HepG2 (cell line): Measurements from ENCODE around the gene ETS1. TPM values are rescaled to one million over a fixed set of nuclear protein-coding genes. Genes with fewer than 3 reads are reported as not detected.

Experiments used
- ATAC-seq: fragments of 200-7000 bp; cut with Tn5 transposase; 3 replicates; pipeline ENCODE4 v1.9.1; 2020; ENCODE audit warnings: mild to moderate bottlenecking, moderate library complexity
- BruUV-seq: library from RNA; stranded (reverse); fragments of 400-500 nt; replicated peaks from 2 replicates; lab custom pipeline; 2021; lab: Mats Ljungman, UMichigan
- CTCF ChIA-PET: fragments of 300-600 bp; formaldehyde crosslinking; extraction: SDS; loops from one replicate; lab custom pipeline; 2021; ENCODE audit warnings: low total read pairs, inconsistent platforms, low intra/inter-chr PET ratio; lab: Yijun Ruan, JAX
- POLR2A ChIA-PET: fragments of 350-600 bp; sonication (Branson Sonifier 250); formaldehyde crosslinking; loops from one replicate; lab custom pipeline; 2020; ENCODE audit warnings: antibody characterized with exemption, inconsistent platforms; lab: Yijun Ruan, JAX
- DNase-seq: peaks from one replicate; pipeline ENCODE4 v3.0.0-alpha.2; 2015; ENCODE audit warnings: low spot score
- FAIRE-seq: peaks from 3 replicates; lab custom pipeline; 2011; peaks lifted over from hg19 to GRCh38; lab: Jason Lieb, UNC
- H2AFZ ChIP-seq: one replicate; pipeline ENCODE4 v1.6.1; 2011; ENCODE audit warnings: low read length, inconsistent platforms
- H3K27ac ChIP-seq: fragments of 300-600 bp; 3 replicates; pipeline ENCODE4 v1.8.0; 2011; ENCODE audit warnings: mixed run types, mild to moderate bottlenecking, mixed read lengths, low read length, inconsistent platforms; ENCODE audit not compliant: insufficient read depth; ENCODE audit errors: extremely low read length
- H3K27me3 ChIP-seq, 2 experiments: fragments of 200-600 bp in 1 of 2; 2 replicates in 1 of 2; 3 replicates in 1 of 2; pipeline versions ENCODE4 v1.6.0 to v1.8.0; 2011; ENCODE audit warnings: low read length in 2 of 2, mild to moderate bottlenecking in 2 of 2, moderate library complexity in 2 of 2, inconsistent platforms in 1 of 2; ENCODE audit not compliant: insufficient read depth in 2 of 2, control insufficient read depth in 1 of 2
- H3K36me3 ChIP-seq, 2 experiments: fragments of 200-600 bp in 1 of 2; replicated peaks in 1 of 2; 2 replicates in 1 of 2; 3 replicates in 1 of 2; pipeline versions ENCODE4 v1.5.1 to v1.8.0; 2011; ENCODE audit warnings: low read length in 2 of 2, inconsistent platforms in 1 of 2; ENCODE audit not compliant: insufficient read depth in 2 of 2, control insufficient read depth in 1 of 2
- H3K4me1 ChIP-seq: 2 replicates; pipeline ENCODE4 v1.5.1; 2012; ENCODE audit warnings: low read length, inconsistent platforms; ENCODE audit not compliant: insufficient read depth
- H3K4me2 ChIP-seq: 2 replicates; pipeline ENCODE4 v1.6.0; 2011; ENCODE audit warnings: low read depth, low read length, inconsistent platforms
- H3K4me3 ChIP-seq, 3 experiments: fragments of 200-600 bp in 1 of 3; sonication (generic), shearing (Covaris generic) in 1 of 3; replicated peaks in 1 of 3; 2 replicates each; pipeline ENCODE4 v1.5.1; 2011 to 2016; ENCODE audit warnings: low read length in 3 of 3, inconsistent platforms in 2 of 3, low read depth in 2 of 3, mild to moderate bottlenecking in 2 of 3, control low read depth in 1 of 3, mixed read lengths in 1 of 3; ENCODE audit not compliant: insufficient read depth in 1 of 3
- H3K79me2 ChIP-seq: one replicate; pipeline ENCODE4 v1.6.1; 2011; ENCODE audit warnings: low read length, inconsistent platforms; ENCODE audit not compliant: insufficient read depth
- H3K9ac ChIP-seq: 2 replicates; pipeline ENCODE4 v1.6.0; 2011; ENCODE audit warnings: mild to moderate bottlenecking, low read depth, low read length, inconsistent platforms; ENCODE audit not compliant: insufficient read depth
- H3K9me3 ChIP-seq: 2 replicates; pipeline ENCODE4 v1.5.1; 2012; ENCODE audit warnings: mild to moderate bottlenecking, low read length
- H4K20me1 ChIP-seq: 2 replicates; pipeline ENCODE4 v1.6.0; 2011; ENCODE audit warnings: inconsistent platforms, mild to moderate bottlenecking, low read length, moderate library complexity; ENCODE audit not compliant: insufficient read depth
- CEBPB ChIP-seq: IDR thresholded peaks from 2 replicates; pipeline ENCODE4 v1.6.1; 2011; ENCODE audit warnings: low read depth, low read length, improper control_type of control experiment, borderline replicate concordance
- CEBPZ ChIP-seq: IDR thresholded peaks from 2 replicates; pipeline ENCODE4 v1.6.1; 2012; ENCODE audit warnings: low read length, improper control_type of control experiment
- CREB1 ChIP-seq, 2 experiments: fragments of 450-650 bp in 1 of 2; IDR thresholded peaks; 2 replicates each; pipeline ENCODE4 v1.6.1; 2016 to 2017; ENCODE audit warnings: control low read depth in 1 of 2, mild to moderate bottlenecking in 1 of 2, missing compliant biosample characterization in 1 of 2, missing genetic modification characterization in 1 of 2
- CREBL2 ChIP-seq: sonication (generic); formaldehyde crosslinking; IDR thresholded peaks from 2 replicates; pipeline ENCODE4 v1.8.1; 2023; ENCODE audit warnings: missing genetic modification reagents, mild to moderate bottlenecking, borderline replicate concordance
- HOXA3 ChIP-seq: sonication (generic); formaldehyde crosslinking; IDR thresholded peaks from 2 replicates; pipeline ENCODE4 v1.5.0; 2020; ENCODE audit warnings: missing genetic modification reagents
- MLX ChIP-seq: IDR thresholded peaks from 2 replicates; pipeline ENCODE4 v1.6.1; 2016
- NONO ChIP-seq, 2 experiments: fragments of 450-650 bp in 1 of 2; sonication (generic) in 1 of 2; formaldehyde crosslinking in 1 of 2; IDR thresholded peaks in 1 of 2; conservative IDR thresholded peaks in 1 of 2; 2 replicates each; pipeline versions ENCODE4 v1.6.1 to v1.8.0; 2017 to 2022; ENCODE audit warnings: mild to moderate bottlenecking in 1 of 2, missing genetic modification reagents in 1 of 2, moderate library complexity in 1 of 2
- NR1H2 ChIP-seq: sonication (generic); formaldehyde crosslinking; IDR thresholded peaks from 2 replicates; pipeline ENCODE4 v1.8.1; 2022; ENCODE audit warnings: low read depth, missing genetic modification reagents, borderline replicate concordance
- TBL1XR1 ChIP-seq: fragments of 150-350 bp; IDR thresholded peaks from 2 replicates; pipeline ENCODE4 v1.6.1; 2014; ENCODE audit warnings: borderline replicate concordance, low read length; ENCODE audit not compliant: partially characterized antibody
- XBP1 ChIP-seq: sonication (generic); formaldehyde crosslinking; IDR thresholded peaks from 2 replicates; pipeline ENCODE4 v1.5.0; 2020; ENCODE audit warnings: missing genetic modification reagents
- ZBTB1 ChIP-seq: sonication (generic); formaldehyde crosslinking; IDR thresholded peaks from 2 replicates; pipeline ENCODE4 v1.4.0; 2020; ENCODE audit warnings: missing genetic modification reagents, borderline replicate concordance
- ZSCAN9 ChIP-seq: IDR thresholded peaks from 2 replicates; pipeline ENCODE4 v1.6.1; 2016; ENCODE audit warnings: borderline replicate concordance
- WGBS: methylation state at CpG from one replicate; pipeline ENCODE4 v1.1.6; 2017; ENCODE audit warnings: low lambda C conversion rate; 5-methylcytosine and 5-hydroxymethylcytosine counted together
- in situ Hi-C: cut with HindIII; loops from 2 replicates; pipeline ENCODE4 v1.10.0; 2017; ENCODE audit warnings: low pct_unique_long_range_greater_than_20kb; ENCODE audit not compliant: extremely low pct_ligation_motif_present
- intact Hi-C: fragments of 100-400 bp; cut with micrococcal nuclease; formaldehyde crosslinking; loops from one replicate; pipeline ENCODE4 v1.10.0; 2022; ENCODE audit not compliant: unreplicated experiment
- polyA plus RNA-seq, 8 experiments: library from polyadenylated mRNA; depleted of rRNA in 3 of 8; stranded (reverse) in 7 of 8; unstranded in 1 of 8; fragments of >200 nt; fragmentation: Illumina TruSeq in 4 of 8; extraction: Trizol in 4 of 8; gene quantifications; 2 replicates each; pipeline versions ENCODE4 v1.2.1 to v1.2.3, GENCODE V29; 2011 to 2016; ENCODE audit warnings: low read depth in 4 of 8, missing spikeins in 1 of 8, mixed read lengths in 1 of 8; ENCODE audit not compliant: insufficient read depth in 1 of 8
- total RNA-seq, 5 experiments: library from RNA; depleted of rRNA; stranded (reverse); fragments of >200 nt; fragmentation: Illumina TruSeq; extraction: Trizol; gene quantifications; 2 replicates each; pipeline ENCODE4 v1.2.3, GENCODE V29; 2016; ENCODE audit warnings: low read depth in 1 of 5

Gene ETS1
- total and polyA plus RNA-seq, 2 of the 13 experiments (the other 11 are each of a cell fraction or from before 2014, with no cell fraction given) = 0.18 to 0.34 TPM

GRCh38 chr11:128481135-128481534, 106.2 kb downstream of the ETS1 start:
- DNase-seq = no peak
- Histone ChIP-seq H3K27me3 (no peaks in the 10 kb centered on the region), H2AFZ (no peak overlapping the region), H3K36me3 (no peaks in the 10 kb centered on the region), H3K27ac (no peak overlapping the region), H3K4me2 (no peak overlapping the region), H3K79me2 (no peaks in the 10 kb centered on the region), H3K9me3 (no peaks in the 10 kb centered on the region), H3K4me1 (no peaks in the 10 kb centered on the region), H3K9ac (no peak overlapping the region), H4K20me1 (no peaks in the 10 kb centered on the region), H3K4me3 (no peak overlapping the region)
- TF ChIP-seq CEBPB (peak; percentile 72), NONO (IDR thresholded peaks at IDR 0.05) (no peak), NONO (CRISPR knock-in tag; conservative IDR thresholded peaks at IDR 0.05) (no peak)
- intact Hi-C loops (no loop called here), in situ Hi-C loops (no loop called here)
- no TSS peak for BruUV-seq
- no peak for FAIRE-seq
- POLR2A ChIA-PET = no interaction called here
- no peak for ATAC-seq
- 26% methylated on average over 2 of the region's 2 CpGs for WGBS
- CTCF ChIA-PET = no interaction called here

DNA sequence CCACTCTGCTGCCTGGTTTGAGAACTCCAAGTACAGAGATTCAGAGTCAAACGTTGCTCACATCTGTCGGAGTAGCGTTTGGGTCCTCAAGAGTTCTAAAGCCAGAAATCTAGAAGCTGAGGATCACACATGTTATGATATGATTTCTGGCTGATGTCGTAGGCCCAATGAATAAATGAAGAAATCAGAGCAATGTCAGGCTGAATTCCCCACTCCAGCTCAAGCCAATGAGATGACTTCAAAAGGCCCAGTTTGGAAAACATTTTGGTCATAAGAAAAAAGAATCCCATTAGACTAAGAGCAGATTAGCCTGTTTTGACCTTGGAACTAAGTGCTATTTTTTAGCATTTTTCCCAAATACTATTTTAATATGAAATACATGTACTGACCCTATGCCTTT, 106.7 kb downstream of the ETS1 start:
- Histone ChIP-seq H3K9ac (no peak overlapping the region), H3K4me3 (no peak overlapping the region), H3K27ac (no peak overlapping the region), H3K9me3 (no peaks in the 10 kb centered on the region), H2AFZ (no peak overlapping the region), H3K27me3 (no peaks in the 10 kb centered on the region), H3K36me3 (no peaks in the 10 kb centered on the region), H4K20me1 (no peaks in the 10 kb centered on the region), H3K4me1 (no peaks in the 10 kb centered on the region), H3K4me2 (no peak overlapping the region), H3K79me2 (no peaks in the 10 kb centered on the region)
- ChIA-PET CTCF (no interaction called here), POLR2A (no interaction called here)
- intact Hi-C loops = no loop called here
- no TSS peak for BruUV-seq
- in situ Hi-C loops = no loop called here
- FAIRE-seq (no peak), ATAC-seq (no peak), DNase-seq (no peak)
- WGBS = 61% methylated on average over 4 of the region's 4 CpGs
- TF ChIP-seq CREBL2 (CRISPR knock-in tag) = no peak
- TF ChIP-seq TBL1XR1 = no peak
- no peak for TF ChIP-seq ZBTB1 (CRISPR knock-in tag)
- TF ChIP-seq ZSCAN9 (CRISPR knock-in tag) = no peak
- TF ChIP-seq XBP1 (CRISPR knock-in tag) = no peak
- TF ChIP-seq NONO (IDR thresholded peaks at IDR 0.05) = no peak
- no peak for TF ChIP-seq NONO (CRISPR knock-in tag; conservative IDR thresholded peaks at IDR 0.05)
- TF ChIP-seq CEBPZ = no peak
- no peak for TF ChIP-seq MLX (CRISPR knock-in tag)
- no peak for TF ChIP-seq NR1H2 (CRISPR knock-in tag)
- TF ChIP-seq CREB1 (IDR thresholded peaks at IDR 0.05) = no peak
- TF ChIP-seq CREB1 (CRISPR knock-in tag; IDR thresholded peaks at IDR 0.05) = no peak
- no peak for TF ChIP-seq HOXA3 (CRISPR knock-in tag)
